Measurements from ENCODE around the gene ERGIC1.

The ERGIC1 gene

DNA sequence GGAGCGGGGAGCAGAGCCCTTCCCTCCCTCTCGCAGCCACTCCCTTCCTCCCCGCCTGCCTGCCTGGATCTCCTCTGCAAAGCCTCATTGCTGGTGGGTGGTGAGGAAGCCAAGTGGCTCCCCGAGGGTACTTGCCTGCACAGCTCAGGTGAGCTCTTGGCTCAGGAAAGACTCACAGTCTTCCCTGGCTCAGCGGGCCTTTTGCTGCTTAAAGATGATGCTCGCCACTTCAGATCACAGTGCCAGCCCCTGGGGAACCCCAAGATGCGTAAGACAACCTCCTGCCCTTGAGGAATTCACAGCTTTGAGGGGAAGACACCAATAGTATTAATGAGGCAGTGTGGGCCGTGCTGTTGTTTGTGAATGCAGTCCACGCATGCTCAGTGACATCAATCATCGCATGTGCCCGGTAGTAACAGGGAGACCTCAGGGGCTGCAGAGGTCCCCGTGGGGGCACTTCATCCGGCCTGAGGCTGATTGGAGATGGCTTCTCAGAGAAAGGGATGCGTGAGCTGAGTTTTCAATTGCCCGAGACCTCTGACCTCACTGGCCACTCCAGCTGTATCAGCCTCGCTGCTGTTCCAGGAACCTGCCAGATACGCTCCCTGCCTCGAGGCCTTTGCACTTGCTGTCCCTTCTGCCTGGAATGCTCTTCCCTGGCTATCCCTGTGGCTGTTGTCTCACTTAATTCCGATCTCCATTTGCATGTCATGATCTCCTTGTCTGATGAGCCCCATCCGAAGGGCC is 36.8 kb downstream of the ERGIC1 start:
- Histone ChIP-seq H3K27ac (ENCODE audit: low read length) (no peak overlapping the region), H3K36me3 (ENCODE audit: insufficient read depth, low read depth, low read length) (no peaks in the 10 kb centered on the region), H3K9me3 (ENCODE audit: insufficient read depth, low read depth, low read length) (no peaks in the 10 kb centered on the region), H3K9ac (ENCODE audit: low read depth, low read length) (no peak overlapping the region), H3K4me1 (ENCODE audit: insufficient read depth, low read length) (peaks cover 45% of the 10 kb centered on the region), H3K4me3 (ENCODE audit: low read length) (no peak overlapping the region), H3K27me3 (ENCODE audit: insufficient read depth, low read length) (no peaks in the 10 kb centered on the region)

DNA sequence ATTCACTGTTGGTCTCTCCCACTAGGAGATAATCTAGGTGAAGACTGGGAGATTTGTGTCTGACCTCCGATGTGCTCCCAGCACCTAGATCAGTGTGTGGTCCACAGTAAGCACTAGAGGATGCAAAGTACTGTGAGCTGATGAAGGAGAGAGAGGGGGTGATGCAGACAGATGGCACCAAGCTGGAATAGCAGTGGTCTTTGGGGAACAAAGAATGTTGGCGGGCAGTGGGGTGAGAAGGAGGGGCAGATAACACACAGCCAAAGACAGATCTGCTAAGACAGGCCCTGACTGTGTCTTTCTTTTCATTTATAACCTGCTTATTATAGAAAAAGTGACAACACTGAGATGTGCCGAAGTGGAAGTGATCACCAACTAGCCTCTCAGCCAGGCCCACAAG is 37.5 kb downstream of the ERGIC1 start:
- peaks cover 40% of the 10 kb centered on the region for H3K4me1 ChIP-seq (ENCODE audit: insufficient read depth, low read length)
- H3K9ac ChIP-seq (ENCODE audit: low read depth, low read length): no peak overlapping the region; the same call in 1 of the 2 replicates
- no peaks in the 10 kb centered on the region for H3K36me3 ChIP-seq (ENCODE audit: insufficient read depth, low read depth, low read length)
- no peaks in the 10 kb centered on the region for H3K27me3 ChIP-seq (ENCODE audit: insufficient read depth, low read length)
- no peak overlapping the region for H3K27ac ChIP-seq (ENCODE audit: low read length)
- H3K9me3 ChIP-seq (ENCODE audit: insufficient read depth, low read depth, low read length): no peaks in the 10 kb centered on the region
- H3K4me3 ChIP-seq (ENCODE audit: low read length): no peak overlapping the region

DNA sequence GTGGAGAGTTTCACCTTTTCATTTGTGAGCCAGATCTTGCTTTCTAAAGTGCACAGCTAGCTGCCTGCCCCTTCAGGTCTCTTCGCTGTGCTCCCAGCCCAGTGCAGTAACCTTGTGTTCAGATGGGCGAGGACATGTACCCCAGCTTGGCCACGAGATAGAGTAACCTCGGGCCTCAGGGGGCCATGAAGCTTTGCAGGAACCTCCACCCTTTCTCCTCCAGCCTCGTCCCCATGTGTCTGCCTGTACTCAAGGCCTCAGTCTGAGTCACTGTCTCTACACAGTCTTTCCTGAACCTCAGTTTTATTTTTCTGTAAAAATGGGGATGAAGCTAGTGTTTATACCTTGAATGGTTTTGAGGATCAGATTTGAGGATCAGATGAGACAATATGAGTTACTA is 37.9 kb downstream of the ERGIC1 start:
- H3K4me1 ChIP-seq (ENCODE audit: insufficient read depth, low read length): peaks cover 38% of the 10 kb centered on the region

DNA sequence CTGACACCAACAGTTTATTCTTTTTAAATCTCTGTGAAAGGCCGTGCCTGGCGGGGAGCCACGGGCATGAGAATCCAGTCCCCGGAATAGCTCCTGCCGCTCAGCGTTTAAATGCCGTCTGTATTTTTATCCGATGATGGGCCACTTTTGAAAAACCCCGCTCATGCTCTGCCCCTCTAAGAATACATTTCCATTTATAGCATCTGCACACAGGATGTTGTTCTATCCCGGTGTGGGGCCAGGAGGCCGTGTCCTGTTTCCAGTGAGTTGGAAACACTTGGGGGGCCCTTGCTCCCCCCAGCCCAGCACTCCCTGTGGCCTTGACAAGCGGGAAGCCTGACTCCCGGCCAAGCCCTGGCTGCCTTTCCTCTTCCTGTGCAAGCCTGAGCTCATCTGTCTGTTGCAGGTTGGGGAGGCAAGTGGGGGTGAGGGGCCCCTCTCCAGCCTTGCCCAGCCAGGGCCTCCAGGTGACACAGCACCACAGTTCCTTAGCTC is 39.0 kb downstream of the ERGIC1 start:
- Histone ChIP-seq H3K4me3 (ENCODE audit: low read length) (no peak overlapping the region), H3K9ac (ENCODE audit: low read depth, low read length) (0 out of 2 replicates have a peak overlapping the region, but pooled peaks have one; percentile 42), H3K9me3 (ENCODE audit: insufficient read depth, low read depth, low read length) (no peaks in the 10 kb centered on the region), H3K36me3 (ENCODE audit: insufficient read depth, low read depth, low read length) (no peaks in the 10 kb centered on the region), H3K27me3 (ENCODE audit: insufficient read depth, low read length) (no peaks in the 10 kb centered on the region), H3K27ac (ENCODE audit: low read length) (no peak overlapping the region), H3K4me1 (ENCODE audit: insufficient read depth, low read length) (peaks cover 28% of the 10 kb centered on the region)

More for the DNA sequence above, 37.9 kb downstream of the ERGIC1 start:
- H3K36me3 ChIP-seq (ENCODE audit: insufficient read depth, low read depth, low read length): no peaks in the 10 kb centered on the region
- H3K9me3 ChIP-seq (ENCODE audit: insufficient read depth, low read depth, low read length): no peaks in the 10 kb centered on the region
- no peak overlapping the region; the same call in 1 of the 2 replicates for H3K9ac ChIP-seq (ENCODE audit: low read depth, low read length)
- H3K4me3 ChIP-seq (ENCODE audit: low read length): no peak overlapping the region
- no peaks in the 10 kb centered on the region for H3K27me3 ChIP-seq (ENCODE audit: insufficient read depth, low read length)
- no peak overlapping the region for H3K27ac ChIP-seq (ENCODE audit: low read length)

DNA sequence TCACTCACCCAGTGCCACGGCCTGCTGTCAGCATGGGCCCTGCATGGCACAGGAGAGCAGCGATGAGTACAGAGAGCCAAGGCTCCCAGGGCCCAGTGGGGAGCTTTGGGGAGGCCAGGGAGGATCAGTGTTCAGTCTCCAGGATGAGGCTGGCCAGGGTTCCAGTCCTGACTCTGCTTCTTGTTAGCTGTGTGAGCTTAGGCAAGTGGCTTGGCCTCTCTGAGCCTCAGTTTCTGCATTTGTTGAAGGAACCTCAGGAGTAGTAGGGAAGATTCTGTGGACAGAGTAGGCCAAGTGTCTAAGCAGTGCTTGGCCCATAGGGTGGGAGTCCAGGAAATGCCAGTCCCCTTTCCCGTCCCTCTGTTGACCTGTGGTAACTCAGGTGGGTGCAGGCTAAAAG is 39.5 kb downstream of the ERGIC1 start:
- H3K4me3 ChIP-seq (ENCODE audit: low read length): no peak overlapping the region
- no peaks in the 10 kb centered on the region for H3K9me3 ChIP-seq (ENCODE audit: insufficient read depth, low read depth, low read length)
- H3K27ac ChIP-seq (ENCODE audit: low read length): no peak overlapping the region
- H3K36me3 ChIP-seq (ENCODE audit: insufficient read depth, low read depth, low read length): no peaks in the 10 kb centered on the region
- no peak overlapping the region for H3K9ac ChIP-seq (ENCODE audit: low read depth, low read length)
- H3K27me3 ChIP-seq (ENCODE audit: insufficient read depth, low read length): no peaks in the 10 kb centered on the region
- peaks cover 24% of the 10 kb centered on the region for H3K4me1 ChIP-seq (ENCODE audit: insufficient read depth, low read length)

DNA sequence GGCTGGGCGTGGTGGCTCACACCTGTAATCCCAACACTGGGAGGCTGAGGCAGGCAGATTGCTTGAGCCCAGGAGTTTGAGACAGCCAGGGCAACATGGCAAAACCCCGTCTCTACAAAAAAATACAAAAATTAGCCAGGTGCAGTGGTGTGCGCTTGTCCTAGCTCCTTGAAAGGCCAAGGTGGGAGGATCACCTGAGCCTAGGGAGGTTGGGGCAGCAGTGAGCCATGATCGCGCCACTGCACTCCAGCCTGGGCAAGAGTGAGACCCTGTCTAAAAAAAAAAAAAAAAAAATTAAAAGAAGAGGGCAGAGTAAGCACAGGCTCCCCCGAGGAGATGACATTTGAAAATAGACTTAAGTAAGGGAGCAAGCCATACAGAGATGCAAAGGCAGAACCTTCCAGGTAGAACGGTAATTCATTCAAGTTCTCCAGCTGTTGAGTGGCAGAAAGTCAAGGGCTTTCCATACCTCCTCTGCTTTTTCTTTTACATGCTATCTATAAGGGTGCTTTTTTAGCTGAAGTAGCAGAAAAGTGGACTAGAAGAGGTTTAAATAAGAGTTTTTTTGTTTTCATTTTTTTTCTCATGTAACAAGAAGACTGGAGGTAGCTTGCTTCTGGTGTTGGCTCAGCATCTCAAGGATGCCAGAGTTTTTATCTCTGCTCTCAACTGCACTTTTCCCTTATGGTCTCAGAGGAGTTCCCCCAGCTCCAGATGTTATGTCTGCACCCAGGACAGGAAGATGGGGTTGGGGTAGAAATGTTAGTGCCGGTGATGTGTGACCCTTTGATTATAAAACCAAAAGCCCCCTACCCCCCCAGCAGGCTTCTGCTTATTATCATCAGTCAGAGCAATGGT is 40.8 kb downstream of the ERGIC1 start:
- H3K27me3 ChIP-seq (ENCODE audit: insufficient read depth, low read length): no peaks in the 10 kb centered on the region
- H3K9ac ChIP-seq (ENCODE audit: low read depth, low read length): no peak overlapping the region
- H3K9me3 ChIP-seq (ENCODE audit: insufficient read depth, low read depth, low read length): no peaks in the 10 kb centered on the region
- H3K27ac ChIP-seq (ENCODE audit: low read length): no peak overlapping the region
- no peaks in the 10 kb centered on the region for H3K36me3 ChIP-seq (ENCODE audit: insufficient read depth, low read depth, low read length)
- H3K4me1 ChIP-seq (ENCODE audit: insufficient read depth, low read length): peaks cover 18% of the 10 kb centered on the region; the same call in 1 of the 2 replicates
- H3K4me3 ChIP-seq (ENCODE audit: low read length): no peak overlapping the region

DNA sequence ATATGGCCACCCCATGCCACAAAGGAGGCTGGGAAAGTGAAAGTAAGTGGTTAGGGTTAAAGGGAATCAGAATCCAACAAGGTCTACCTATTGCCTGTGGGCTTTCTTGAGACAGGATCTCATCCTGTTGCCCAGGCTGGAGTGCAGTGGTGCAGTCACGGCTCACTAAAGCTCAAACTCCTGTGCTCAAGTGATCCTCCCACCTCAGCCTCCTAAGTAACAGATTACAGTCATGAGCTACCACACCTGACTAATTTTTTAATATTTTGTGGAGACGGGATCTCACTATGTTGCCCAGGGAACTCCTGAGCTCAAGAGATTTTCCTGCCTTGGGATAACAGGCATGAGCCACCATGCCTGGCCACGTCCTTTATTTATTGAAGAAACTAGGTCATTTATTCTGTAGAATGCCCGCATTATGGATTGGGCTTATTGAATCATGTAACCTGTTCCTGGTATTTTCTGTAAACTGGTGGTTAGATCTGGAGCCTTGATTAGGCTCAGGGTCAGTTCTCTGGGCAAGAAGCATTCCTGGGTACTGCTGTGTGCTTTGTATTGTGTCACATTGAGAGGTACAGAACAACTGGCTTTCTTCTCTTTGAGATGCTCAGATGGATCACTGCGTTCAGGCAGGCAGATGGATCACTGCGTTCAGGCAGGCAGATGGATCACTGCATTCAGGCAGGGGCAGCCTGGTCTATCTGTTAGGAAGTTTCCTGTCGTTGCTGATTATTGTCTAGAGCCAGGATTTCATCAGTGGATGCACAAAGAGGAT is 41.6 kb downstream of the ERGIC1 start:
- H3K9ac ChIP-seq (ENCODE audit: low read depth, low read length): no peak overlapping the region
- no peaks in the 10 kb centered on the region for H3K27me3 ChIP-seq (ENCODE audit: insufficient read depth, low read length)
- peaks cover 14% of the 10 kb centered on the region; the same call in 1 of the 2 replicates for H3K4me1 ChIP-seq (ENCODE audit: insufficient read depth, low read length)
- H3K9me3 ChIP-seq (ENCODE audit: insufficient read depth, low read depth, low read length): no peaks in the 10 kb centered on the region
- no peak overlapping the region for H3K27ac ChIP-seq (ENCODE audit: low read length)
- no peak overlapping the region for H3K4me3 ChIP-seq (ENCODE audit: low read length)
- no peaks in the 10 kb centered on the region for H3K36me3 ChIP-seq (ENCODE audit: insufficient read depth, low read depth, low read length)

DNA sequence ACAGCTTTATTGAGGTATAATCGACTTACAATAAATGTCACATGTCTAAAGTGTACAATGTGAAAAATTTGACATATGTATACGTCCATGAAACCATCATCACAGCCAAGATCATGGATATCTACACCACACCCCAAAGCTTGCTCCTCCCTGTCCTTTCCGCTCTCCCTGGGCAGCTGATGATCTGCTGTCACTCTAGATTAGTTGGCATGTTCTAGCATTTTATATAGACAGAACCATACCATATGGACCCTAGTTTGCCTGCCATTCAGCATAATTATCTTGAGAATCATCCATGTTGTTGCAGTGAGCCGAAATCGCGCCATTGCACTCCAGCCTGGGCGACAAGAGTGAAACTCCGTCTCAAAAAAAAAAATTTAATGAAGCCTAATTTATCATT is 42.5 kb downstream of the ERGIC1 start:
- no peaks in the 10 kb centered on the region for H3K36me3 ChIP-seq (ENCODE audit: insufficient read depth, low read depth, low read length)
- no peaks in the 10 kb centered on the region for H3K9me3 ChIP-seq (ENCODE audit: insufficient read depth, low read depth, low read length)
- H3K4me1 ChIP-seq (ENCODE audit: insufficient read depth, low read length): peaks cover 9% of the 10 kb centered on the region; the same call in 1 of the 2 replicates
- no peaks in the 10 kb centered on the region for H3K27me3 ChIP-seq (ENCODE audit: insufficient read depth, low read length)
- H3K27ac ChIP-seq (ENCODE audit: low read length): no peak overlapping the region
- no peak overlapping the region for H3K9ac ChIP-seq (ENCODE audit: low read depth, low read length)
- H3K4me3 ChIP-seq (ENCODE audit: low read length): no peak overlapping the region

DNA sequence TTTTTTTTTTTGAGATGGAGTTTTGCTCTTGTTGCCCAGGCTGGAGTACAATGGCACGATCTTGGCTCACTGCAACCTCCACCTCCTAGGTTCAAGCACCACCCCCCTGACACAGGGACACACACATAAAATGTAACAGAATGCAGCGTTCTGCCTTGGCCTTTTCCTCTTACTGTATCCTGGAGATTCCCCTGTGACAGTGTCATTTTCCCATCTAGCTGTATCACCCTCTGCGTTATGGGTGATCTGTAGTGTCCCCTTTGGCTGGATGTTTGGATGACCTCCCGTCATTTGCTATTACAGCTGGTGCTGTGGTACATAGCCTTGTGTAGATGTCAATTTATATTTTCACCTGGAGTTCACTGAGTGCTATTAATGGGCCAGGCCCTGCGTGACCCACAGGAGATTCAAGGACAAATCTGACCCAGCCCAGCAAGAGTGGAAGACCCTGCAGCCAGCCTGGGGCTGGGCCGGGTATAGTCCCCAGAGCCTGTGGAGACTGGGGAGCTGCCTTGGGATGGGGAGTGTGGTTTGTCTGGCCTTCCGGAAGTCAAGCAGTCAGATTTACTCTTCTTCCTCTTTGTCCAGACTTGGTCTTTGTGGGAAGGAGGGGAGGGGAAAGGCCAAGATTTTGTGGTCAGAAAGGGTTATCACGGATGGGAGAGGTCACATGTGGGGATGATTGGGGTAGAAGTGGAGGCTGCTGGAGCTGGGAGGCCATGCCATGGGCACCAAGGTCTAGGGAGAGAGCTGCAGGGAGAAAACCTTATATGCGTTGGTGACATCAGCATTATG is 43.6 kb downstream of the ERGIC1 start:
- no peaks in the 10 kb centered on the region for H3K36me3 ChIP-seq (ENCODE audit: insufficient read depth, low read depth, low read length)
- no peak overlapping the region for H3K9ac ChIP-seq (ENCODE audit: low read depth, low read length)

DNA sequence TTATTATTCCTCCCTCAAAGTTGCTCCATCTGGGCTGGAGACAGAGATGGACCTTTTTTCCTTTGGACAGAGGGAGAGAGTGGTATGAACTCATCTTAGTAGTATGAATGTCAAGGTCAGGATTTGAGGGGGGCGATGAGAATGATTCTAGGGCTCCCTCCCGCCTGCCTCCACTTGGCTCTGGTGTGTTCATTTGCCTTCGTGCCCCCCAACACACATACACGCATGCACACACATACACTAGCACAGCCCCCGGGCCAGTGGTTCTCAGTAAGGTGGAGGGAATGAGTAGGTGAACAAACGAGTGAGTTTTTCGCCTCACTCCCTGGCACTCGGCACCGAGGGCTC is 44.5 kb downstream of the ERGIC1 start:
- no peak overlapping the region for H3K27ac ChIP-seq (ENCODE audit: low read length)
- no peak overlapping the region for H3K4me3 ChIP-seq (ENCODE audit: low read length)
- no peaks in the 10 kb centered on the region for H3K36me3 ChIP-seq (ENCODE audit: insufficient read depth, low read depth, low read length)
- H3K27me3 ChIP-seq (ENCODE audit: insufficient read depth, low read length): no peaks in the 10 kb centered on the region
- H3K9me3 ChIP-seq (ENCODE audit: insufficient read depth, low read depth, low read length): no peaks in the 10 kb centered on the region; the same call in 1 of the 2 replicates
- no peak overlapping the region for H3K9ac ChIP-seq (ENCODE audit: low read depth, low read length)
- H3K4me1 ChIP-seq (ENCODE audit: insufficient read depth, low read length): peaks cover 3% of the 10 kb centered on the region; the same call in 1 of the 2 replicates

More for the DNA sequence above, 43.6 kb downstream of the ERGIC1 start:
- H3K4me3 ChIP-seq (ENCODE audit: low read length): no peak overlapping the region
- H3K9me3 ChIP-seq (ENCODE audit: insufficient read depth, low read depth, low read length): no peaks in the 10 kb centered on the region; the same call in 1 of the 2 replicates
- peaks cover 3% of the 10 kb centered on the region; the same call in 1 of the 2 replicates for H3K4me1 ChIP-seq (ENCODE audit: insufficient read depth, low read length)
- H3K27ac ChIP-seq (ENCODE audit: low read length): no peak overlapping the region
- H3K27me3 ChIP-seq (ENCODE audit: insufficient read depth, low read length): no peaks in the 10 kb centered on the region
